A549 (cell line): ENCODE measurements around the gene ANKS1B.

ENCODE experiments used
- CBX8 ChIP-seq: fragments of 200-600 bp; sonication (generic); IDR thresholded peaks from 2 replicates; pipeline ENCODE4 v1.6.1; 2016
- CHD2 ChIP-seq: fragments of 150-350 bp; IDR thresholded peaks from 2 replicates; pipeline ENCODE4 v1.6.1; 2014; ENCODE audit warnings: low read length; ENCODE audit not compliant: partially characterized antibody
- CTCF ChIP-seq: fragments of >200 bp; sonication (Bioruptor Twin); formaldehyde crosslinking; IDR thresholded peaks from 3 replicates; pipeline ENCODE4 v1.5.1; 2016
- EP300 ChIP-seq, 2 experiments: fragments of >200 bp; sonication (Bioruptor Twin); formaldehyde crosslinking; IDR thresholded peaks; 2 replicates in 1 of 2; 3 replicates in 1 of 2; pipeline ENCODE4 v1.6.1; 2016 to 2017
- FOSL2 ChIP-seq, 2 experiments: fragments of 450-650 bp in 1 of 2; fragments of >200 bp in 1 of 2; sonication (Bioruptor Twin) in 1 of 2; formaldehyde crosslinking; IDR thresholded peaks; 2 replicates each; pipeline versions ENCODE4 v1.5.0 to v1.6.1; 2016 to 2020; ENCODE audit warnings: mild to moderate bottlenecking in 1 of 2, moderate library complexity in 1 of 2
- KDM1A ChIP-seq: fragments of 200-600 bp; sonication (generic); IDR thresholded peaks from 2 replicates; pipeline ENCODE4 v1.6.1; 2016; ENCODE audit warnings: low read depth, mild to moderate bottlenecking
- POLR2A ChIP-seq: IDR thresholded peaks from 2 replicates; pipeline ENCODE4 v1.6.1; 2012; ENCODE audit warnings: mild to moderate bottlenecking, low read length
- REST ChIP-seq: fragments of 200-600 bp; sonication (generic); IDR thresholded peaks from 2 replicates; pipeline ENCODE4 v1.6.1; 2016; ENCODE audit warnings: antibody characterized with exemption, mild to moderate bottlenecking, moderate library complexity
- SREBF2 ChIP-seq: fragments of 450-650 bp; IDR thresholded peaks from 2 replicates; pipeline ENCODE4 v1.6.1; 2014; ENCODE audit warnings: mild to moderate bottlenecking, moderate library complexity
- USF2 ChIP-seq: fragments of 450-650 bp; IDR thresholded peaks from 2 replicates; pipeline ENCODE4 v1.6.1; 2014; ENCODE audit warnings: antibody characterized with exemption

GRCh38 chr12:99513066-99513465, 471.7 kb downstream of the ANKS1B start:
- no peak for TF ChIP-seq POLR2A
- TF ChIP-seq USF2, result no peak
- no peak for TF ChIP-seq FOSL2 (IDR thresholded peaks at IDR 0.05)
- TF ChIP-seq FOSL2 (CRISPR knock-in tag; IDR thresholded peaks at IDR 0.05), result no peak
- TF ChIP-seq REST, result no peak
- TF ChIP-seq SREBF2, result no peak
- TF ChIP-seq CHD2, result no peak
- no peak for TF ChIP-seq CTCF
- TF ChIP-seq CBX8, result no peak
- TF ChIP-seq EP300 (IDR thresholded peaks at IDR 0.05), result no peak
- TF ChIP-seq KDM1A, result no peak
